Osteoblast (primary cell): ENCODE results near the gene ZNF777. TPM values are rescaled to one million over a fixed set of nuclear protein-coding genes. Genes with fewer than 3 reads are reported as not detected.

Experiments used
- DNase-seq: peaks from one replicate; pipeline ENCODE4 v3.0.0; 2011; ENCODE audit warnings: low spot score, mixed read lengths; ENCODE audit not compliant: insufficient read length; ENCODE audit errors: missing footprints
- H2AFZ ChIP-seq: 2 replicates; pipeline ENCODE4 v1.6.0; 2011; ENCODE audit warnings: mild to moderate bottlenecking, low read length
- H3K27ac ChIP-seq: 2 replicates; pipeline ENCODE4 v1.5.1; 2011; ENCODE audit warnings: mild to moderate bottlenecking, low read depth, low read length, moderate library complexity
- H3K27me3 ChIP-seq: 2 replicates; pipeline ENCODE4 v1.6.0; 2012; ENCODE audit warnings: mild to moderate bottlenecking, control low read depth, inconsistent platforms, low read length, moderate library complexity; ENCODE audit not compliant: insufficient read depth
- H3K36me3 ChIP-seq: 2 replicates; pipeline ENCODE4 v1.5.1; 2011; ENCODE audit warnings: mild to moderate bottlenecking, low read length, control low read depth, moderate library complexity; ENCODE audit not compliant: insufficient read depth
- H3K4me1 ChIP-seq: 2 replicates; pipeline ENCODE4 v1.5.1; 2011; ENCODE audit warnings: mild to moderate bottlenecking, low read length, control low read depth, moderate library complexity; ENCODE audit not compliant: insufficient read depth
- H3K4me2 ChIP-seq: 2 replicates; pipeline ENCODE4 v1.6.0; 2011; ENCODE audit warnings: mild to moderate bottlenecking, low read length; ENCODE audit not compliant: insufficient read depth
- H3K4me3 ChIP-seq: fragments of 200-600 bp; sonication (generic); 3 replicates; pipeline ENCODE4 v1.5.1; 2012; ENCODE audit warnings: mild to moderate bottlenecking, low read length, inconsistent platforms; ENCODE audit not compliant: insufficient read depth
- H3K79me2 ChIP-seq: 2 replicates; pipeline ENCODE4 v1.6.0; 2012; ENCODE audit warnings: mild to moderate bottlenecking, low read length, control low read depth, inconsistent platforms; ENCODE audit not compliant: insufficient read depth
- H3K9me3 ChIP-seq: 2 replicates; pipeline ENCODE4 v1.5.1; 2011; ENCODE audit warnings: low read depth, low read length, control low read depth
- H4K20me1 ChIP-seq: 2 replicates; pipeline ENCODE4 v1.6.0; 2012; ENCODE audit warnings: mild to moderate bottlenecking, low read length, control low read depth; ENCODE audit not compliant: insufficient read depth
- total RNA-seq: library from RNA; depleted of rRNA; stranded (reverse); fragments of >200 nt; gene quantifications from 2 replicates; pipeline ENCODE4 v1.2.3, GENCODE V29; 2012
- TF ChIP-seq, protein P1 (sequence below): IDR thresholded peaks from 2 replicates; pipeline ENCODE4 v1.5.1; 2011; ENCODE audit warnings: mild to moderate bottlenecking, low read depth, low read length, moderate library complexity; ENCODE audit errors: extremely low read depth

ZNF777 gene
- total RNA-seq, 1 donor, result 7.6 TPM

DNA sequence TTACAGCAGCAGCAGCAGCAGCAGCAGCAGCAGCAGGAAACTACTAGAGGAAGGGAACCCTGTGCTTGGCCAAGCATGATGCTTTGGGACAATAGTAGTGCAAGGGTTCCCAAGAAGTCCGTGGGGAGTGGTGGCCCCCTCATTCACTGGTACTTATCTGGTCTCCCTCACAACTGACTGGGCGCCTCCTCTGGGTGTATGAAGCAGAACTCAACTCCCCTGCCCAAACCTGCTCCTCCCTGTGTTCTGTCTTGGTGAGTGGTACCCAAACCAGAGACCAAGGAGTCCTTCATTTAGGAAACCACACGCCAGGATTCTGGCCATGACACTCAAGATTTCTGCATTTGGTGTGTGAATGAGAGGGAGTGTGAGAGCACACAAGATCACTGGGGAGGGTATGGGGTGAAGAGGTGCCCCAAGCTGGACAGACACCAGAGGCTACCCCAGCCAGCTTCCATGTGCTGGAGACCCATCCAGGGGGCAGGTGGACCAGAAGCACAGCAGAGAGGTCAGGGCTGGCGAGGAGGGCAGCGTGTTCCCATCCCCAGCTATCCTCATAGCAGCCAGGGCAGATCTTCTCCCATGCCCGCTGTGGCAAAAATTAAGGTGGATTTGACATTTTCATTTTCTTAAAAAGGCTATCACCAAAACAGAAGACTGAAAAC is 10.6 kb upstream of the ZNF777 start:
- Histone ChIP-seq H4K20me1 (peaks cover 2% of the 10 kb centered on the region), H3K79me2 (no peaks in the 10 kb centered on the region), H3K4me2 (no peak overlapping the region), H3K27ac (no peak overlapping the region), H2AFZ (no peak overlapping the region), H3K36me3 (peaks cover 28% of the 10 kb centered on the region), H3K9me3 (no peaks in the 10 kb centered on the region), H3K4me3 (no peak overlapping the region), H3K4me1 (no peaks in the 10 kb centered on the region), H3K27me3 (no peaks in the 10 kb centered on the region)
- TF ChIP-seq, protein P1, sequence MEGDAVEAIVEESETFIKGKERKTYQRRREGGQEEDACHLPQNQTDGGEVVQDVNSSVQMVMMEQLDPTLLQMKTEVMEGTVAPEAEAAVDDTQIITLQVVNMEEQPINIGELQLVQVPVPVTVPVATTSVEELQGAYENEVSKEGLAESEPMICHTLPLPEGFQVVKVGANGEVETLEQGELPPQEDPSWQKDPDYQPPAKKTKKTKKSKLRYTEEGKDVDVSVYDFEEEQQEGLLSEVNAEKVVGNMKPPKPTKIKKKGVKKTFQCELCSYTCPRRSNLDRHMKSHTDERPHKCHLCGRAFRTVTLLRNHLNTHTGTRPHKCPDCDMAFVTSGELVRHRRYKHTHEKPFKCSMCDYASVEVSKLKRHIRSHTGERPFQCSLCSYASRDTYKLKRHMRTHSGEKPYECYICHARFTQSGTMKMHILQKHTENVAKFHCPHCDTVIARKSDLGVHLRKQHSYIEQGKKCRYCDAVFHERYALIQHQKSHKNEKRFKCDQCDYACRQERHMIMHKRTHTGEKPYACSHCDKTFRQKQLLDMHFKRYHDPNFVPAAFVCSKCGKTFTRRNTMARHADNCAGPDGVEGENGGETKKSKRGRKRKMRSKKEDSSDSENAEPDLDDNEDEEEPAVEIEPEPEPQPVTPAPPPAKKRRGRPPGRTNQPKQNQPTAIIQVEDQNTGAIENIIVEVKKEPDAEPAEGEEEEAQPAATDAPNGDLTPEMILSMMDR, result no peak
- DNase-seq, result peak; percentile 54

DNA sequence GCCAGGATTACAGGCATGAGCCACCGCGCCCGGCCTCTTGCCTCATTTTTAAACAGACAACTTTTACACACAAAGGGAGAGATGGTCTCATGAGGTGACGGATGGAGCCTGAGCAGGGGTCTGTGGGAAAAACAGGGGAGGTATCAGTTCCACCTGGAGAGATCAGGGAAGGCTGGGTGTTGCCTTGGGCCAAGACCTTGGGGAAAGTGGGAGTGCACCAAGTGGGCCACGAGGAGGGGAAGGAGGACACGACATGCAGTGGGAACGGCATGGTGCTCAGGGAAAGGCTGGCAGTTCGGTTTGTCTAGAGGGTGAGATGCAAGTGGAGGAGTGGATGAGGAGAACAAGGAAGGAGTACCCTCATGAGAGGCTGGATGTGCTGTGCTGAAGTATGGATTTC is 8.9 kb upstream of the ZNF777 start:
- Histone ChIP-seq H3K9me3 (no peaks in the 10 kb centered on the region), H3K27ac (no peak overlapping the region), H3K4me2 (no peak overlapping the region), H3K27me3 (no peaks in the 10 kb centered on the region), H3K4me3 (no peak overlapping the region), H2AFZ (no peak overlapping the region), H4K20me1 (peaks cover 2% of the 10 kb centered on the region), H3K36me3 (peaks cover 21% of the 10 kb centered on the region), H3K79me2 (no peaks in the 10 kb centered on the region), H3K4me1 (no peaks in the 10 kb centered on the region)
- TF ChIP-seq, protein P1, result no peak
- DNase-seq, result no peak

DNA sequence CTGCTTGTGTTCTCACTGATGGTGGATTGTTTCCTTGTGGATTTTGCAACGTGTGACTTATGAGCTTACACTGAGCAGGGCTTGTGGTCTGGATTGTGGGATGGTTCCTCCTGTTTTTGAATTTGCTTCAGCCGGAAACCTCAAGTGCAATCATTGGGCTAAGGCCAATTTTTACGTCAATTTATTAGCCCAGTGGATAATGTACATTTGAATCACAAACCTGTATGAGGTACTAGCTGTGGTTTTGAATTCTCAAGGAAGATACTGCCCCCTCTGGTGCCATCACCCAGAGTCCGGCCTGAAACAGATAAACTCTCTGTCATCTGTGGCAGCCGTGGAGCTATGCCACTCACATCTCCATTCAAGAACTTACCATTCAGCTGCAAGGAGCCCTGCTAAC is 7.3 kb upstream of the ZNF777 start:
- Histone ChIP-seq H2AFZ (no peak overlapping the region), H4K20me1 (no peaks in the 10 kb centered on the region), H3K36me3 (peaks cover 7% of the 10 kb centered on the region), H3K79me2 (no peaks in the 10 kb centered on the region), H3K27me3 (no peaks in the 10 kb centered on the region), H3K4me2 (no peak overlapping the region), H3K9me3 (no peaks in the 10 kb centered on the region), H3K4me1 (no peaks in the 10 kb centered on the region), H3K27ac (no peak overlapping the region), H3K4me3 (no peak overlapping the region)
- TF ChIP-seq, protein P1, result peak; percentile 25
- DNase-seq, result no peak

DNA sequence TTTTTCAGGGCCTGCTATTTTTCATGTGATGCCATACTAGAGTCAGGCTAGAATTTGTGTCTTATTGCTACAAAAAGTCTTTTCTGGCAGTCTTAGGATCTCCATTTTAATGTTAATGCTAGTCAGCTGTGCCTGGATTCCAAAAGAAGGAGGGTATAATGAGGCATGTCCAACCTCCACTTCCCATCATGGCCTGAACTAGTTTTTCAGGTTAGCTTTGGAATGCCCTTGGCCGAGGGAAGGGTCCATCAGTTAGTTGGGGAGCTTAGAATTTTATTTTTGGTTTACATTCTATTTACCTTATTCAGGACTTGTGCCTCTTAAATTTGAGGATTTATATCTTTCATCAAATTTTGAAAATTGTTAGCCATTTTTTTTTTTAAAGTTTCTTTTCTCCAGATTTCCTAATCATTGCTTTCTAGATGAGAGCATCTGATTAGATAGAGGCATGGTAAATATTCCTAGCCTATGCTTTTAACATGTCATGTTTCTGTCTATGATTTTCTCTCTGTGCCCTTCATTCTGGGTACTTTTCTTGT is 6.5 kb upstream of the ZNF777 start:
- Histone ChIP-seq H3K79me2 (no peaks in the 10 kb centered on the region), H3K4me2 (no peak overlapping the region), H3K4me1 (no peaks in the 10 kb centered on the region), H3K36me3 (no peaks in the 10 kb centered on the region), H3K27ac (no peak overlapping the region), H3K4me3 (no peak overlapping the region), H3K27me3 (no peaks in the 10 kb centered on the region), H3K9me3 (no peaks in the 10 kb centered on the region), H4K20me1 (no peaks in the 10 kb centered on the region), H2AFZ (no peak overlapping the region)
- no peak for DNase-seq
- TF ChIP-seq, protein P1, result no peak
